NCI-H226 (cell line): ENCODE results near the gene CBLB.
"Not testable (repeated sequence)": the region's sequence is repeated elsewhere in the genome, so short reads cannot be mapped to it uniquely, and the experiment has no call there.

Experiments used
- DNase-seq: peaks from one replicate; pipeline ENCODE4 v3.0.0-alpha.2; 2015

The CBLB gene

DNA sequence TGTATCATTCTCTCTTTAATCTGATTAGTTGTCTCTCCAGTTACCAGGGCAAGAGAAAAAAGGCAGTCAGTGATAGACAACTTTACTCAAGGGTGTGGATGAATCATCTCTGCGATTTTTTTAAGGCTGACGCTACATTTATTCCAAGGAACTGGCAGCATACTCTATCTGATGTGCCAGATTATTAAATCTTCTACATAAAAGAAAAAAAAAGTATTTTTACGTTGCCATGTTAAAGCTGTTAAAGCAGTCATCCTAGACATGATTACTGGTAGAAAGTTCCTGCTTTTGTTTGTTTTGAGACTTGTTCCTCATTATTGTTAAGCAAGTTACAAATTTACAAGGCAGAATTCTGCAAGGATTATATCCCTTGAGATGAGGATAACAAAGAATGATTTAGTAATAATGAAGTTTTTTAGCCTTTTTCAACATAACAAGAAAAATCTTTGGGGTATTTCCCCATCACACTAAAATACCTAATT lies 121.7 kb downstream of the CBLB start:
- DNase-seq: peak; percentile 48

DNA sequence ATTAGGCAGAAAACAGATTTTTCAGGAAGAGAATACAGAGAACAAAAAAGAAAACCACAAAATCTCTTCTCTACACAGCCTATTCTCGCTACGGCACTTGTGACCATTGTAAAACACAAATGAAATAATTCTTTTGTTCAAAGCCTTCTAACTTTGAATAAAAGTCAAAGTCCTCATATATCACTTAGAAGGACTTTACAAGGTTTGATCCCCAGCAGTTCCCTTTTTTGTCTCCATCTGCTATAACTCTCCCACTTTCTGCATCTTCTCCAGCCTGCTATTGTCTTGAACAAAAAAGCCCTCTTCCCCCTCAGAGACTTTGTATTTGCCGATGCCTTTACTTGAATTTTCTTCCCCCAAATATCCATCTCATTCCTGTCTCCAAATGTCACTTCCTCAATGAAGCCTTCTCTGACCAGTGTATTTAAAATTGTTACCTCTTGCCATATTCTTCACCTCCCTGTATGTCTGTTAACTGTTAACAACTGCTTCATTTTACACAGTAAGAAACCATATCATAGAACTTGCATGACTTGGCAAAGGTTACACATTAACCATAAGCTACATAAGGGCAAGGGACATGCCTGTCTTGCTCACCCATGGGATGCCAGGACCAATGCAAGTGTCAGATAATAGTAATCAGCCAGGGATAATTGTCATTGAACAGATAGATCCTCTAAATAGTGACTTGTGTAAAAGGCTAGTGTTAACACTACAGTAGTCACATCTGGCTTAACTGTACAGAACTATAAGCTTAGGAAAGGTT lies 122.4 kb downstream of the CBLB start:
- no peak for DNase-seq

- no peak for DNase-seq
Observed at GRCh38 chr3:105745046-105745445, 123.8 kb downstream of the CBLB start.

GRCh38 chr3:105744202-105744601 lies 124.6 kb downstream of the CBLB start:
- no peak for DNase-seq

DNA sequence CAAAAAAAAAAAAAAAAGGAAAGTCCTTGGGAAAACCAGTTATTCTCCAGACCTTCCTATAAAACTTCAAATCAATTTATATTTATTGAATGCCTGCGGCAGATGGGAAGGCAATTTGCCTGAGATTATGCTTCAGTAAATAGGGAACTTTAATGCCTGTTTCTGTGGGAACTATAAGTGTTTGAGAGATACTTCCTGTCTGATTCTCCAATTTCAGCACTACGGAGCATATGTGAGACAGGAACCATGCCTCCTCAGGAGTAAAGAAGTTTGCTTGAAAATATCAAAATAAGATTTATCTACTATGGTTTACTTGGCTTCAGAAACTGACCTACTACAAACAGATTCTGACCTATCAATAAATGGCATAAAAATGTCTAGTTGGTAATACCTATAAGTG lies 135.5 kb downstream of the CBLB start:
- no peak for DNase-seq

DNA sequence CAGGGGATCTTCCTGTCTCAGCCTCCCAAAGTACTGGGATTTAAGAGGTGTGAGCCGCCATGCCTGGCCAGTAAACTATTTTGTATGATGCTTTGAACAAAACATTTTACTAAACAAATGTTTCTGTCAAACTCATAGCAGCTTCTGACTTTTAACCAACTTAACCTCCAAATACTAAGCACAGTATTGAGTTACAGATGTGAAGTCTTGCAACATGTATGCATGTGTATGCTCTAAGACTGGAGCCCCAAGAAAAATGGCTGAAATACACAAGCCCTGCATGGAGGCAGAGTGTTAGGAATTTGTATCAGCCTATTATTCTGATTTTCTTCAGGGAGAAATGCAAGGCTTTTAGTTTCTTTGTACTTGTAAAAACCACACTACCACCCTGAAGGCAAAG lies 137.1 kb downstream of the CBLB start:
- no peak for DNase-seq

DNA sequence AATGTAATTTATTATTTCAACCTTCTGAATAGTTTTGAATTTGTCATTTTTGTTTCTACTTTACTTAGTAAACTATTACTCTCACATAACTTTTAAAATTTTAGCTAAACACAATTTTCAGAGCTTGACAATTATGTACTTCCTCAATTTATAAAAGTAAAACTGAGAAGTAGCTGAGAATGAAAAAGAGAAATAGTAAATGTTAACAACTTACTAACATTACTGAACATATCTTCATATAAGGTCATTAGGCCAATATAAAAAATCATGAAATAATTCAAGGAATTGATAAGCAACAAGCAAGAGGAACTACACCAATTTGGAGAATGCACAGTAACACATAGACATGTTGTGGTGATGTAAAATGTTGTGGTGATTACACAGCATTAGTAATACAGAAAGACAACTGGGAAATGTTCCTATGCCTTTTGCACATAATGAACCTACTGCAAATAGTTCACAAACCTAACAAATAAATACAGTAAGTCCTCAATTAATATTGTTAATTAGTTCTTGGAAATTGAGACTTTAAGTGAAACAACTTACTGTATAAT lies 137.9 kb downstream of the CBLB start:
- no peak for DNase-seq

- DNase-seq: no peak
Observed at GRCh38 chr3:105729667-105730066, 139.1 kb downstream of the CBLB start.

DNA sequence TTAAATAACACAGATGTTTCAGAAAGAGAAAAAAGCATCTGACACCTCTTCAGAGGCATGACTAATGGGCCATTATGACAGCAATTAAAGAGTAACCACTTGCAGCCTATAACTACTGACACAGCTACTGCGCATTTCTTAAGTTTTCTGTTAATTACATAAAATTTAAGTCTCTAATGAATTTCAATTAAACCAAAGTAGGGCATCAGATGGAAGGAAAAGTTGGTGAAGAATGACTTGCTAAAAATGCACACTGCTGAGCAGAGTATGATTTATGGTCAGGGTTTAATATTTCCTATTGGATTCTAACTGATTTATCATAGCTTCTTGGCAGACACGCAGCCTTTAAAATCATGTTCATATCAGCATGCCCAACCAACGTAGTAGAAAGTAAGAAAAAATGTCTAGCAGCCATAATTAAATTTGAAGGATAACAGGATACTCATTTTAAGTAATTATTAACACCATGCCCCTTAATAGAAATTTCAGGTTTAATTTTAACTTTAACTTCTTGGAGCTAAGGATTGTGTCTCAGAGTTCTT lies 140.0 kb downstream of the CBLB start:
- DNase-seq: no peak

DNA sequence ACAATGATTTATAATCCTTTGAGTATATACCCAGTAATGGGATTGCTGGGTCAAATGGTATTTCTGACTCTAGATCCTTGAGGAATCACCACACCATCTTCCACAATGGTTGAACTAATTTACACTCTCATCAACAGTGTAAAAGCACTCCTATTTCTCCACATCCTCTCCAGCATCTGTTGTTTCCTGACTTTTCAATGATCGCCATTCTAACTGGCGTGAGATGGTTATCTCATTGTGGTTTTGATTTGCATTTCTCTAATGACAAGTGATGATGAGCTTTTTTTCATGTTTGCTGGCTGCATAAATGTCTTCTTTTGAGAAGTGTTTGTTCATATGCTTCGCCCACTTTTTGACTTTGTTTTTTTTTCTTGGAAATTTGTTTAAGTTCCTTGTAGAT lies 141.8 kb downstream of the CBLB start:
- DNase-seq: not testable (repeated sequence)

GRCh38 chr3:105722943-105723556 lies 145.8 kb downstream of the CBLB start:
- no peak for DNase-seq

DNA sequence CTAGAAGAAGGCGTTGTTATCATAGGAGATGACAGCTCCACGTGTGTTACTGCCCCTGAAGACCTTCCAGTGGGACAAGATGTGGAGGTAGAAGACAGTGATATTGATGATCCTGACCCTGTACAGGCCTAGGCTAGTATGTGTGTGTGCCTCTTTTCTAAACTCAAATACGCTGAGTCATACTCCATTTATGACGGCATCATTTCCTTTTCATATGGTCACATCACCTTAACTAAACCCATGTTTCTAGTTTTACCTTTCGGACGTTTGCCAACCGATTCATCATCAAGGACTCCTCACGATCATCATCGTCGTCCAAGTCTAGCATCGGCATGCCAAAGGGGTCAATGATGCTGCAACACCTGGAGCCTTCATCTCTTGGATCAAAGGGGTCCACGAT lies 149.0 kb downstream of the CBLB start:
- DNase-seq: no peak

- peak; percentile 36 for DNase-seq
Observed at GRCh38 chr3:105715372-105715771, 153.4 kb downstream of the CBLB start.

- DNase-seq: no peak
Observed at GRCh38 chr3:105714453-105714852, 154.4 kb downstream of the CBLB start.

DNA sequence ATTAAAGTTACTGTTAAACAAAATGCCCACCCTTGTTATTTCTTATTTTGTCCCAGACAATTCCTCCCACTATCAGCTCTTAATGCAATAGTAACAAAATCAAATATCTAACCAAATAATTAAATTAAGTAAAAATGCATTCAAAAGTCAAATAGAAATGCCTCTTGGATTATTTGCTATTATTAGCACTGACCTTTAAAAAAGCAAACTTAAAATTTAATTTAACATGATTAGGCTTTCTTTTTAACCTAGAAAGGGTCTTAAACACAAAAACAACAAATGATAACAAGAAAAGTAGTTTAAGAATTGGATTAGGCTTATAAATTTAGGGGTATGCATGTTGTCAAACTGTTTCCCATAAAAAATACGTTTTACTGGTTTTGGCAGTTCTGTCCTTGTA lies 159.8 kb downstream of the CBLB start:
- DNase-seq: no peak

DNA sequence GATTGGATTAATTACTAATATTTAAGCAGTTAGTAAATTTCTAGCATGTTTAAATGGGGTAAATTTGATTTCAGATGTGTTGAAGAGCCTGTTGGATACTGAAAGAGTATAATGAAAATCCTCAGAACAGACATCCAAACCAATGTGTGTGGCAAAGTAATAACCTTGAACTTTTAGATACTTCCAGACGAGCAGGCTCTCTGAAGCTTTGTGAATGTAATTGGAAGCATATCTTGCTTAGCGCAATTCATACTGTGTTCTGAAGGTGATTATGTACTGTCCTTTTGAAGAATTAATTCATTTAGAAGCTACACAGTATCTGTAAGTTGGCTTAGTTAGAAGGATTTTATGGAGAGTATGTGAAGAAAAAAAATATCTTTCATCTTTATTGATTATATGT lies 161.8 kb downstream of the CBLB start:
- no peak for DNase-seq

DNA sequence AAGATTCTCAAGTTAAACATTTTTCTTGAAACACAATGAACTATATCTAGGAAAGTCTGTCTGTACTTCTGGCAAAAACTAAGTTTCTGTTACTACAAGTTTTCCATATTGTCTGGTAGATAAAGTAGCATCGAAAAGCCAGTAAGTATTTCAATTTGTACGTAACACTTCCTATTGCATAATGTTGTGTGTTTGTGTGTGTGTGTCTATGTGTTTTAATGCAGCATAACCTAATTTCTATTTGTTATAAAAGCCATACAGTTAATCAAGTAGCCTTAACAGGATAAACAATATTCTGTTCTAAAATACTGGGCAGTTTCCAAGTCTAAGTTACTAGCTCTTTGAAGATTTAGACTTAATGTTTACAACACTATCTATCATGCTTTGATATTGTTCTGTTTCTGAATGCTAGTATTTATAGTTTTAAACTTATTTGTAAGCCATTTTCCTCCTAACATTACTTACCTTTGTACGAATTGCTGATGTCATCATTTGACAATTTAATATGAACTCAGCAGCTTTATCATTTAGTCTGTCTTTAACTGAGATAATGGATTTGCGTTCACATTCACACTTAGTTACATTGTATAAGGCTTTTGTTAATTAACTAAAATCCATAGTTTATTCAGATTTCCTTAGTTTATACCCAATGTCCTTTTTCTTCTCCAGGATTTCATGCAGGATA lies 163.9 kb downstream of the CBLB start:
- no peak for DNase-seq

DNA sequence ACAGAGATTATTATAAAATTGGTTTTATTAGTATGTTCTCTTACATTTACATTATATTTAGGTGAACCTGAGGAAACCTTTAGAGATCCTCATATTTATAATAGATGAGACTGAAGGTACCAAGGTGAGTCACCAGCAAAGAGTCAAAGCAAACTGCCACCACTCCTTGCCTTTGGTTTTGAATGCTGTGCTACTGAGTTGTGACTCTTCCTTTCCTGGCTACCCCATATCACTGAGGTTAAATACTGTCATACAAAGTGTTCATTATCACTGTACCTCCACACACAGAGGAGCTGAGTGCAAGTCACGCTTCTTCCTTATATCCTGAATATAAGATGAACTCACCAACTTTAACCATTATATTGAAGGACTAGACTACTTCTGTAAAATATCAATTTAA lies 168.2 kb downstream of the CBLB start:
- no peak for DNase-seq

DNA sequence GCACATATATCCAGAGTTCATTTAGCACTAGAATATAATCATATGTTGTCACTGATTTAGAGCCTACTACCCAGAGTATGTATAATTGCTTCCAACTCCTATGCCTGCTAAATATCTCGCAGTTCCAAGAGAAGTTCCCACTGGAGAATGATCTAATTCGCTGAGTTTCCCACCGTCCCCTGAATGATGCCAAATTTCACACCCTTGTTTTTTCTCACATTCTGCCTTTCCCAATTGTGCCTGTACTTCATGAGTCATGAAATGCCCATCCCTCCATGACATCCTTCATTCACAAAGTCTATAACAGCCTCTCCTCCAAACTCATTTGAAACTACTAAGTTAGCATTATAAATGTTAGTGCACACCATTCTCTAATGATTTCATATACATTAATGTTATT lies 177.2 kb downstream of the CBLB start:
- no peak for DNase-seq

DNA sequence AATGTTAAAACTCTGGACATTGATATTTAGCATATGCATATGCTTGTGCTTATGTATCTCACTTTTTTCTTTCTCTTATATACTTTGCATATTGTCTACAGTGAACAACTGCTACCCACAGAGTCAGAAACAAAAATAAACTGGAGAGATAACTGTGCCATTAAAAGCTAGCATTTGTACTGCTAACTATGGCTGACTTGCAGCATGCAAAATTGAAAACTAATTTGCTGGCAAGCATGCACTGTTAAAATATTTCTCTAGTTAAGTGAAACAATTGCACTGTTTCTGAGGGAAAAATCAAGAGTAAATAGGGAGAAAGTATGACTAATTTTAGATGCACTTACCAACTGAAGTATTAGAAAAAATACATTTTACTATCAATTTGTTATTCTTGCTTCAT lies 177.8 kb downstream of the CBLB start:
- DNase-seq: no peak

DNA sequence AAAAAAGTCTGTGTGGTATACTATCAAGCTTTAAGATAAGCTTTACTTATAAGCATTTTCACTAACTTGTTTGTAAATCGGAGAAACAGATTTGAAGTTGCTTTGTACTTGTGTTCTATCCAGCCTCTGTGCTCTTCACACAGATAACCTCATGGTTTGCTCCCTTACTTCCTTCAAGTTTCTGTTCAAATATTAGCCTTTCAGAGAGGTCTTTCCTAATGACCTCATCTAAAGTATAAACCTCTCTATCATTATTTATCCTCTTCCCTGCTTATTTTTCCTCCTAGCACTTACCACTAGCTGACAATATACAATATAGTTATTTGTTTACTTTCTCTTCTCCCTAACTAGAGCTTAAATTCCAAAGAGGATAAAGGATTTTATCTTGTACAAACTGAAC lies 180.0 kb downstream of the CBLB start:
- no peak for DNase-seq

DNA sequence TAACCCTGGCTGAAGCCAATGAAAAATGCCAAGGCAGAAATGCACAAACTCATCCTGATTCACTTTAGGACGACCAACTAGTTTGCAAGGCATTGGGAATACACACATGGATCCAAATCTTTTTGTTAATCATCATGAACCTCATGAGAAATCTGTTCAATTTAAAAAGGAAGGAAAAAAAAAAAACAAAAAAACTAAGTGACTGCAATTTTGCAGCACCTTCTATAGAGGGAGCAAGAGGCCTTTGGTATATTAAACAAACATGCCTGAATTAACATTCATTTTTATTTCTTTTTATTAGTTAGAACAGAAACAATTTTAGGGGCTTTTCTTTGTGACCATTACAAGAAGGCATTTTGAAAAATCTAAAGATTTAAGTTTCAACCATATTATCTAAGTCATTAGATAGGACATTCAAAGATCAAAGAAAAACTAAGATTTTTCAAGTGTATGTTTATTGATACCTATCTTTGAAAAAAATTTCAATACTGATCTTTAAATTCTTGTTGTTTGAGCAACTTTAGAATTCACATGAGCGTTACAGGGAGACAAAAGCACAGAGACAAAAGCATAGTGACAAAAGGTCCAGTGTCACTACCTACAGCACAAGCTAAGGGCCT lies 182.4 kb downstream of the CBLB start:
- DNase-seq: no peak

GRCh38 chr3:105679951-105680350 lies 188.9 kb downstream of the CBLB start:
- DNase-seq: no peak
